ENCODE results near the gene COBLL1.
"Not testable (repeated sequence)": the region's sequence is repeated elsewhere in the genome, so short reads cannot be mapped to it uniquely, and the experiment has no call there.

Gene COBLL1, protein sequence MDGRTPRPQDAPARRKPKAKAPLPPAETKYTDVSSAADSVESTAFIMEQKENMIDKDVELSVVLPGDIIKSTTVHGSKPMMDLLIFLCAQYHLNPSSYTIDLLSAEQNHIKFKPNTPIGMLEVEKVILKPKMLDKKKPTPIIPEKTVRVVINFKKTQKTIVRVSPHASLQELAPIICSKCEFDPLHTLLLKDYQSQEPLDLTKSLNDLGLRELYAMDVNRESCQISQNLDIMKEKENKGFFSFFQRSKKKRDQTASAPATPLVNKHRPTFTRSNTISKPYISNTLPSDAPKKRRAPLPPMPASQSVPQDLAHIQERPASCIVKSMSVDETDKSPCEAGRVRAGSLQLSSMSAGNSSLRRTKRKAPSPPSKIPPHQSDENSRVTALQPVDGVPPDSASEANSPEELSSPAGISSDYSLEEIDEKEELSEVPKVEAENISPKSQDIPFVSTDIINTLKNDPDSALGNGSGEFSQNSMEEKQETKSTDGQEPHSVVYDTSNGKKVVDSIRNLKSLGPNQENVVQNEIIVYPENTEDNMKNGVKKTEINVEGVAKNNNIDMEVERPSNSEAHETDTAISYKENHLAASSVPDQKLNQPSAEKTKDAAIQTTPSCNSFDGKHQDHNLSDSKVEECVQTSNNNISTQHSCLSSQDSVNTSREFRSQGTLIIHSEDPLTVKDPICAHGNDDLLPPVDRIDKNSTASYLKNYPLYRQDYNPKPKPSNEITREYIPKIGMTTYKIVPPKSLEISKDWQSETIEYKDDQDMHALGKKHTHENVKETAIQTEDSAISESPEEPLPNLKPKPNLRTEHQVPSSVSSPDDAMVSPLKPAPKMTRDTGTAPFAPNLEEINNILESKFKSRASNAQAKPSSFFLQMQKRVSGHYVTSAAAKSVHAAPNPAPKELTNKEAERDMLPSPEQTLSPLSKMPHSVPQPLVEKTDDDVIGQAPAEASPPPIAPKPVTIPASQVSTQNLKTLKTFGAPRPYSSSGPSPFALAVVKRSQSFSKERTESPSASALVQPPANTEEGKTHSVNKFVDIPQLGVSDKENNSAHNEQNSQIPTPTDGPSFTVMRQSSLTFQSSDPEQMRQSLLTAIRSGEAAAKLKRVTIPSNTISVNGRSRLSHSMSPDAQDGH

GRCh38 chr2:164841719-164842623 is at the start of gene COBLL1:
Gene COBLL1, minus strand, starts transcription at chr2:164841823. Its CDS starts 627 bp downstream, at chr2:164841196.
- peak; percentile 81 for DNase-seq

DNA sequence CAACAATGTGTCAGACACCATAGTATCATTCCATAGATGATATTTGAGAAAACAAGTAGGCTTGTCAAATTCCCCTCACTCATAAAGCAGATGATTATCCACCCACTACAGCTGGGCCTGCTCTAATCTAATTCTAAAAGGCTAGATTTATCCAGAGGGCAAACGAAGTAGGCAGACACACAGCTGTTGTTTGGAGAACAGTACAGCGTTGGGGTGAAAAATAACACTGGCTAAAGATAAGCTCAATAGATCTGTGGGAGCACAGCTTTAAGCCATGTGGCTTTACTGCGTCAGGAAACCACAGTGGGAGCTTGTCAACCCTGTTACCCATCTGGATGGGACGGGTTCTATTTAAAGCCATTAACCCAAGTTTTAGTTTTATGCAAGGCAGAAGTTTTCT is 48.9 kb upstream of the COBLL1 start:
- DNase-seq = no peak

- no peak for DNase-seq
These were observed 47.0 kb upstream of the COBLL1 start for GRCh38 chr2:164888592-164888991.

GRCh38 chr2:164887434-164888144 is 46.0 kb upstream of the COBLL1 start:
- no peak for DNase-seq

- no peak for DNase-seq
These were observed 40.7 kb upstream of the COBLL1 start for GRCh38 chr2:164882276-164882675.

DNA sequence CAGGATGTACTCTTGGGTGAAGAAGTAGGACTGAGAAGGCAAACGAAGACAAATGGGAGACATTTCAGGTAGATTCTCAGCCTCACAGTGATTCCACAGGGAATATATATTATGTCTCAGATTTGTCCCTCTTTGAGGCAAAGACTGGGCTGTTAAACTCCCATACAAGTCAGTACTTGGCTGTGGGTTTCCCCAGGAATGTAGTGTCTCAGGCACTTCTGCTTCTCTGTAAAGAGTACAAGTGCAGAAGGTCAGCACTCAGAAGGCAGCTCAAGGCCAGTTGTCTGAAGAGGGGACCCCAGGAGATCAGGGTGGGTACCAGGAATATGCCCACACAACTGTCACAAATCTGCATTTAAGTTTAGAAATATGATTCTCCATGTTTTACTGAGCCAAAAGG is 39.9 kb upstream of the COBLL1 start:
- no peak for DNase-seq

- no peak for DNase-seq
These were observed 38.4 kb upstream of the COBLL1 start for GRCh38 chr2:164879901-164880535.

- no peak for DNase-seq
These were observed 36.3 kb upstream of the COBLL1 start for GRCh38 chr2:164877927-164878326.

- DNase-seq = no peak
These were observed 35.5 kb upstream of the COBLL1 start for GRCh38 chr2:164877169-164877568.

DNA sequence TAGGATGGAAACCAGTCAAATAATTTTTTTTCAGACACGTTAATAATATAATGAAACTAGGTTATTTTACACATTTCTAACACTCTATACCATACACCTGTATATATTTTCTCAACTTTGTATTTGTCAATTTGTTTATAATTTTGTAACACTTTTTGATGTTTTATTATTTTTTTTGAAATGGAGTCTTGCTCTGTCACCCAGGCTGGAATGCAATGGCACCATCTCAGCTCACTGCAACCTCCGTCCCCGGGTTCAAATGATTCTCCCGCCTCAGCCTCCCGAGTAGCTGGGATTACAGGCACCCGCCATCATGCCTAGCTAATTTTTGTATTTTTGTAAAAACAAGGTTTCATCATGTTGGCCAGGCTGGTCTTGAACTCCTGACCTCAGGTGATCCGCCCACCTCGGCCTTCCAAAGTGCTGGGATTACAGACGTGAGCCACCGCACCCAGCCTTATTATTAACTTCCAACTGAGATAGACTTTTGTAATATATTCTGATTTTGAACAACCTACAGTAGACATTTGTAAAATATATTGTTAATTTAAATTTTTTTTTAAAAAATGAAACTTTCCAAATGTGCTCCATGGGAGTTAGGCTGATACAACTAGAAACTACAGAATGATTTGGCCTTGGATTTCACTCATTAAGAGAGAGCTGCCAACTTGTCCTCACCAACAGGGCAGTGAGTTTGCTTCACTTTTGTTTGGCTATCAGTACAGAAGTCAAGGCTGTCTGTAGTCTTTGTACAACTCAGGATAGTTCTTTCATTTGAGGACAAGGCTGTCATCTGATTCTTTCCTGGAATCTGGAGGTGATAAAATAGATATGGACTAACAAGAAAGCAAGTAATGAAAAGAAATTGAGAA is 33.9 kb upstream of the COBLL1 start:
- DNase-seq = no peak

GRCh38 chr2:164873210-164873908 is 31.7 kb upstream of the COBLL1 start:
- DNase-seq = no peak

- no peak for DNase-seq
These were observed 29.8 kb upstream of the COBLL1 start for GRCh38 chr2:164871404-164871803.

GRCh38 chr2:164869420-164869772 is 27.8 kb upstream of the COBLL1 start:
- no peak for DNase-seq

GRCh38 chr2:164868563-164869419 is 27.2 kb upstream of the COBLL1 start:
- DNase-seq = no peak

DNA sequence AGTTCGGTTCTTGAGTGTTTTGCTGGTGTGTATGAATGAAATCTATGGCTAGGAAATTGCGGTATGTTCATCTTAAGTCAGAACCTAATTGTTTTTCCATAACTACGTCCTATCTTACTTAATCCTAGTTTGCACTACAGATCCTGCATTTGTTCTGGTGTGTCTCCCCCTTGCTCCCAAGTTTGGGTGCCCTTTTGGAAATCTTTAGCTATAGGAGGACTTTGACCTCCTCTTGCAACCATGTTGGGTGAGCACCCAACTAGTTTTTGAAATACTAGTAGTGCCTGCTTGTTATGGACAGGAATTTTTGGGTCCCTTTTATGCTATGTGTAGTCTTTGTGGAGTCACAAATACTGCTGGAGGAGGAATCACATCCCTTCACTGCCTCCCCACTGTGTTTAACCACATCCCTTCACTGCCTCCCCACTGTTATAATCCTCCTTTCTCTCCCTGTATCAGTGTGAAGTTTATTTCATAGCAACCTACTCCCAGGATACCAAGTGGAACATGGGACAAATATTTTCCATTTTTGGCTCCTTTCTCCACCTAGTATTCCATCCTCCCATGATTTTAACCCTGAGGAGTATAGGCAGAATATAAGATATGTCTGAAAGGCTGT is 26.3 kb upstream of the COBLL1 start:
- no peak for DNase-seq

- DNase-seq = not testable (repeated sequence)
These were observed 24.8 kb upstream of the COBLL1 start for GRCh38 chr2:164866381-164866780.

- DNase-seq = no peak
These were observed 19.0 kb upstream of the COBLL1 start for GRCh38 chr2:164860694-164861042.

All from NCI-H748 treated with DMSO at 0.1 percent for 48 hours (cell line).